ENCODE results near the gene TCEANC2.

DNA sequence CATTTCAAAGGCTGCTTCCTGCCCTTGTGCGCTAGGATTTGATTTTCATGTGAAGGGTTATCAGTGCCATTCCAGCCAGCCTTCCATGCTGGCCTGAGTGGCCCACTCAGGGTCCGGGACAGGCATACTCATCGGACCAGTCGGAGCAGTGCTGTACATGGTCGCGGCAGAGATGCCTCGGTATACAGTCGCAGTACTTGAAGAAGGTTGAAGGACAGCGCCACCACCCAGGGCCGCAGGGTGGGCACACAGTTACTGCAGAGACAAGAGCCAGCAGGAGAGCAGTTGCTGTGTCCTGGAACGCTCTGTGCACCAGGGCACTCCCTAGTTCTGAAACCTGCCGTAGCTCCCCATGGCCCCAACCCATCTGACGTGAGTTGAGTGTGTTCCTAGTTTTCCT is 44.5 kb upstream of the TCEANC2 start:
- TF ChIP-seq, protein P1, sequence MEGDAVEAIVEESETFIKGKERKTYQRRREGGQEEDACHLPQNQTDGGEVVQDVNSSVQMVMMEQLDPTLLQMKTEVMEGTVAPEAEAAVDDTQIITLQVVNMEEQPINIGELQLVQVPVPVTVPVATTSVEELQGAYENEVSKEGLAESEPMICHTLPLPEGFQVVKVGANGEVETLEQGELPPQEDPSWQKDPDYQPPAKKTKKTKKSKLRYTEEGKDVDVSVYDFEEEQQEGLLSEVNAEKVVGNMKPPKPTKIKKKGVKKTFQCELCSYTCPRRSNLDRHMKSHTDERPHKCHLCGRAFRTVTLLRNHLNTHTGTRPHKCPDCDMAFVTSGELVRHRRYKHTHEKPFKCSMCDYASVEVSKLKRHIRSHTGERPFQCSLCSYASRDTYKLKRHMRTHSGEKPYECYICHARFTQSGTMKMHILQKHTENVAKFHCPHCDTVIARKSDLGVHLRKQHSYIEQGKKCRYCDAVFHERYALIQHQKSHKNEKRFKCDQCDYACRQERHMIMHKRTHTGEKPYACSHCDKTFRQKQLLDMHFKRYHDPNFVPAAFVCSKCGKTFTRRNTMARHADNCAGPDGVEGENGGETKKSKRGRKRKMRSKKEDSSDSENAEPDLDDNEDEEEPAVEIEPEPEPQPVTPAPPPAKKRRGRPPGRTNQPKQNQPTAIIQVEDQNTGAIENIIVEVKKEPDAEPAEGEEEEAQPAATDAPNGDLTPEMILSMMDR (IDR thresholded peaks at IDR 0.05): no peak
- no peak for TF ChIP-seq POLR2A (IDR thresholded peaks at IDR 0.05)
